ENCODE results near the gene GOLGA6L4.
"Not testable (repeated sequence)": the region's sequence is repeated elsewhere in the genome, so short reads cannot be mapped to it uniquely, and the experiment has no call there.

DNA sequence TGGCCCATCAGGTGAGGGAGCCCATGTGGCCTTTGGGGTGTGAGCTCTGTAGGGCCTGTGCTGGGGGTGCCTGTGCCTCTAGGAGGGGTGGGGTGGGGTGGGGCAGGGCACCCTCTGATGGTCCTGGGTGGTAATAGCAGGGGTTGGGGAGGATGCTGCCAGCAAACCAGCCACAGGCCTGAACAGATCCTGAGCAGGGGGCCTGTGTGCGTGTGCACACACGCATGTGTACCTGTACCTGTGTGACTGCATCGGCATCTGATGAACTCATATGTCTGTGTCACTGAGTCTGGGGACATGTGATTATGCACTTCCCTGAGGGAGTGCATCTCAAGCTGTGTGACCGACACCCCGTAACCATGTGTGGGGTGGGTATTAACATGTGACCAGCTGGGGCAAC is 42.6 kb upstream of the GOLGA6L4 start:
- not testable (repeated sequence) for TF ChIP-seq EZH2 (IDR thresholded peaks at IDR 0.05); POLR2AphosphoS5 (IDR thresholded peaks at IDR 0.05; ENCODE audit: borderline replicate concordance, low read depth, low read length)

Data from SK-N-MC (cell line).